Fibroblast of the aortic adventitia (primary cell): ENCODE measurements around the gene CACNA1B. TPM values are rescaled to one million over a fixed set of nuclear protein-coding genes. Genes with fewer than 3 reads are reported as not detected.
"Not testable (repeated sequence)": the region's sequence is repeated elsewhere in the genome, so short reads cannot be mapped to it uniquely, and the experiment has no call there.

Experiments used
- DNase-seq: peaks from one replicate; pipeline ENCODE4 v3.0.0-alpha.2; 2010; ENCODE audit warnings: low read depth
- H3K4me3 ChIP-seq: 2 replicates; pipeline ENCODE4 v1.5.1; 2011; ENCODE audit warnings: low read depth, mild to moderate bottlenecking, control low read depth, low read length, moderate library complexity
- CTCF ChIP-seq: IDR thresholded peaks from 2 replicates; pipeline ENCODE4 v1.5.1; 2011; ENCODE audit warnings: mild to moderate bottlenecking, low read length, control low read depth, inconsistent platforms; ENCODE audit not compliant: insufficient read depth
- total RNA-seq: library from RNA; depleted of rRNA; stranded (reverse); fragments of >200 nt; gene quantifications from 2 replicates; pipeline ENCODE4 v1.2.3, GENCODE V29; 2012; ENCODE audit warnings: low replicate concordance

Gene CACNA1B
- total RNA-seq, 1 donor, result under 0.01 TPM

DNA sequence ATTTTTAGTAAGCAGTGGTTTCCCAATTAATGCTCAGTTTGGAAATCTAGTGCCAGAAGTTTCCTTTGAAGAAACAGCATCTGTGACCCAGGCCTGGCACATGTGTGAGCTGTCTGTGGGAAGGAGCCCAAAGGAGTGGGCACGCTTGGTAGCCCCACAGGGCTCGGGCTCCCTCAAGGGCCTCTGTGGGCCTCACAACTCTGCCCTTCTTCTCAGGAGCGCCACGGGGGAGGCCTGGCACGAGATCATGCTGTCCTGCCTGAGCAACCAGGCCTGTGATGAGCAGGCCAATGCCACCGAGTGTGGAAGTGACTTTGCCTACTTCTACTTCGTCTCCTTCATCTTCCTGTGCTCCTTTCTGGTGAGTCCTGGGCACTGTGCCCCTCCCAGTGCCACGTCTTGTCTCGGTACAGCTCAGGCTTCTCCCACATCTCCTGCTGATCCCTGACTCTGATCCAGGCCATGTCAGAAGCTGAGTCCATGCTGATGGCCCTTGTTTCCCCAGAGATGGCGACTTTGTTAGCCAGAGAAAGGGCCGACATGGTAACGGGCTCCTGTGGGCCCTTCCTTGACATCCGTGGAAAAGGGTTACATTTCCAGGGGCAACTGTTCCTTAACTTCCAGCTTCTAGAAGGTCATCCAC lies 200.4 kb downstream of the CACNA1B start:
- DNase-seq, result no peak
- H3K4me3 ChIP-seq, result no peak overlapping the region
- no peak for TF ChIP-seq CTCF

DNA sequence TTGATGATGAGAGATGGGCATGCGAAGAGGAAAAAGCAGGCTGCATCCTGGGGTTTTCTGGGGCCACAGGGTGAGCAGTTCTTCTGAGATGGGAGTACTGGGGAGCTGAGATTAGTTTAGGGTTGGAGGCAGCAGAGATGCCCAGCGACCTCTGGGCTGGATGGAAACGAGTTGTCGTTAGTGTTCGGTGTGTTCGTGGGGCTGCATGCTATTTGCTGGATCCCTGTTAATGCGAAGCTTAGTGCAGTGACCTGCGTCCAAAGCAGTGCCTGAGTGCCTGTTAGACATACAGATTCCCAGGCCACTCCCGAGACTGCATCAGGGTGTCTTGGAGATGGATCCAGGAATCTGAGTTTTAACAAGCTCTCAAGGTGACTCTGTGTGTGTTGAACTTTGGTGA lies 201.3 kb downstream of the CACNA1B start:
- no peak overlapping the region for H3K4me3 ChIP-seq
- no peak for DNase-seq
- TF ChIP-seq CTCF, result no peak

DNA sequence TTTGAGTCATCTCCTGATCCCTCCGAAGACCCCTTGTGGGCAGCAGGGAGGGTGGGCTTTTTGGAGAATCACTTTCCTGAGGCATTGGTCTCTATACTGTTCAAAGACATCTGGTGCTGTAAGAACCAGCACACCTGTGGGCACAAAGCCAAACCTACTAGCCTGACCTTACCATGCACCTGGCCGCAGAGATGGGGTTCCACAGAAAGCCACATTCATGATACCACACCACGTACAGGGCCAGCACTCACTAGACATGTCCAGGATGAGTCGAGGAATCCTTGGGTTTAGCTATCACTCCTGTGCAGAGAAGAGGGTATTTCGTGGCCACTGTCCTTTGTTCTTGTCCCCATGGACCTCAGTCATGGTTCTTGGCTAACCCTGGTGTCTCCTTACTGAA lies 203.4 kb downstream of the CACNA1B start:
- no peak for DNase-seq
- no peak overlapping the region for H3K4me3 ChIP-seq
- TF ChIP-seq CTCF, result no peak

DNA sequence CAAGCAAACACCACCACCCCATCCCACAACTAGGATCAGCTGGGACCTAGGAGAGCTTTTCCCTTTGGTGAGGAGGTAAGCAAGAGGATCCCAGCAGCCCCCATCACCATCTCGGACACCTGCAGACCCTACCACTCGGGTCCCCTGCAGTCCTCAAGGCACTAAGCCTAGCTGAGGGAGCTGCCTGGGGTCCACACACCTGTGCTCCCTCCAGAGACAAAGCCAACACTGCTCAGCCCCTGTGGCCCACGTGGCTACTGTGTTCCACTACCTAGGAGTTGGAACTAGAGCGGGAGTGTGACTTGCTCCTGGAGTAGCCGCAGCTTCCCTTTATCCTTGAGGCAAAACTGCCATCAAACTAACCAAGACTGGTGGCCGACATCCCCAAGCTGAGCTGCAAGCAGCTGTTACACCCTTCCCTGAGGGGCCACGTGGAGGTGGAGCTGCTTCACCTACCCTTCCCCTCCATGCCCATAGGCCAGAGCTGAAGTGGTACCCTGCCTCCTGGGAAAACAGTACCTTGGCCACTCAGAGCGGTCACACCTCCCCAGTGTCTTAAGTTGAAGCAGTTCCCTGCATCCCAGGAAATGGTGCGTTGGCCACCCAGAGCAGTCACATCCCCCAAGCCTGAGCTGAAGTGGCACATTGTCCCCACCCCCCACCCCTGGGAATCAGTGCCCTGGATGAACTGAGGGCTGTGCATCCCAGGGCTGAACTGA lies 205.5 kb downstream of the CACNA1B start:
- no peak for TF ChIP-seq CTCF
- DNase-seq, result no peak
- no peak overlapping the region for H3K4me3 ChIP-seq

GRCh38 chr9:138083873-138084272 lies 206.3 kb downstream of the CACNA1B start:
- no peak for TF ChIP-seq CTCF
- H3K4me3 ChIP-seq, result no peak overlapping the region
- DNase-seq, result no peak

GRCh38 chr9:138085568-138085967 lies 208.0 kb downstream of the CACNA1B start:
- no peak overlapping the region for H3K4me3 ChIP-seq
- no peak for DNase-seq
- TF ChIP-seq CTCF, result no peak

- H3K4me3 ChIP-seq, DNase-seq: not testable (repeated sequence)
Measured at GRCh38 chr9:138092057-138092456, 214.5 kb downstream of the CACNA1B start.
